CD14-positive monocyte (primary cell): Measurements from ENCODE around the gene OSCP1. TPM values are rescaled to one million over a fixed set of nuclear protein-coding genes. Genes with fewer than 3 reads are reported as not detected.
A peak's percentile ranks its signal among the peaks of the same experiment; 100 is the strongest.

Experiments
- DNase-seq, 3 donors: peaks; one replicate each; pipeline ENCODE4 v3.0.0-alpha.2; 2011 to 2022
- H2AFZ ChIP-seq: 2 replicates; pipeline ENCODE4 v1.6.0; 2012; ENCODE audit warnings: mild to moderate bottlenecking, low read depth, low read length, inconsistent platforms; ENCODE audit not compliant: insufficient read depth, poor library complexity, severe bottlenecking
- H3K27ac ChIP-seq, 2 donors: 1 replicate in 1 of 2; 2 replicates in 1 of 2; pipeline ENCODE4 v1.5.1; 2012 to 2013; ENCODE audit warnings: low read length in 2 of 2, control low read depth in 1 of 2, inconsistent platforms in 1 of 2, low read depth in 1 of 2, mild to moderate bottlenecking in 1 of 2
- H3K27me3 ChIP-seq, 2 donors: one replicate each; pipeline versions ENCODE4 v1.6.0 to v1.6.1; 2011 to 2013; ENCODE audit warnings: low read length in 2 of 2; ENCODE audit not compliant: control insufficient read depth in 2 of 2, insufficient read depth in 2 of 2
- H3K36me3 ChIP-seq, 2 donors: replicated peaks in 1 of 2; 1 replicate in 1 of 2; 2 replicates in 1 of 2; pipeline versions ENCODE4 v1.5.1 to v1.6.1; 2012 to 2013; ENCODE audit warnings: low read length in 2 of 2, control low read depth in 1 of 2, inconsistent platforms in 1 of 2, mild to moderate bottlenecking in 1 of 2; ENCODE audit not compliant: insufficient read depth in 2 of 2, control insufficient read depth in 1 of 2
- H3K4me1 ChIP-seq, 2 donors: 1 replicate in 1 of 2; 2 replicates in 1 of 2; pipeline versions ENCODE4 v1.5.1 to v1.6.1; 2012 to 2013; ENCODE audit warnings: low read length in 2 of 2, control low read depth in 1 of 2, inconsistent platforms in 1 of 2, mild to moderate bottlenecking in 1 of 2, moderate library complexity in 1 of 2; ENCODE audit not compliant: insufficient read depth in 2 of 2, control insufficient read depth in 1 of 2
- H3K4me2 ChIP-seq: replicated peaks from 2 replicates; pipeline ENCODE3; 2012; ENCODE audit warnings: low read length, moderate library complexity, mild to moderate bottlenecking; ENCODE audit not compliant: poor library complexity, severe bottlenecking; ENCODE audit errors: extremely low read depth
- H3K4me3 ChIP-seq, 3 experiments: fragments of 200-600 bp in 1 of 3; sonication (generic) in 1 of 3; replicated peaks in 1 of 3; 1 replicate in 2 of 3; 2 replicates in 1 of 3; pipeline ENCODE4 v1.5.1; 2011 to 2013; ENCODE audit warnings: low read length in 3 of 3, mild to moderate bottlenecking in 3 of 3, control low read depth in 2 of 3, low read depth in 2 of 3, inconsistent platforms in 1 of 3, moderate library complexity in 1 of 3
- H3K79me2 ChIP-seq: 2 replicates; pipeline ENCODE4 v1.6.0; 2012; ENCODE audit warnings: mild to moderate bottlenecking, control low read depth, inconsistent platforms, low read length, moderate library complexity; ENCODE audit not compliant: insufficient read depth
- H3K9ac ChIP-seq: 2 replicates; pipeline ENCODE4 v1.6.0; 2017; ENCODE audit warnings: low read length, mild to moderate bottlenecking; ENCODE audit not compliant: insufficient read depth, poor library complexity, severe bottlenecking
- H3K9me3 ChIP-seq, 2 donors: replicated peaks in 1 of 2; 1 replicate in 1 of 2; 2 replicates in 1 of 2; pipeline versions ENCODE4 v1.5.1 to v1.6.1; 2012 to 2013; ENCODE audit warnings: low read length in 2 of 2, control low read depth in 1 of 2; ENCODE audit not compliant: control insufficient read depth in 1 of 2, insufficient read depth in 1 of 2
- H4K20me1 ChIP-seq: 2 replicates; pipeline ENCODE4 v1.6.0; 2012; ENCODE audit warnings: mild to moderate bottlenecking, low read length, control low read depth, moderate library complexity; ENCODE audit not compliant: insufficient read depth
- H3K27ac Mint-ChIP-seq, 7 donors: one replicate each; pipeline ENCODE4 v1.8.0; 2020; ENCODE audit warnings: mild to moderate bottlenecking in 7 of 7, mixed read lengths in 7 of 7, moderate library complexity in 6 of 7, inconsistent platforms in 2 of 7
- H3K27me3 Mint-ChIP-seq, 3 donors: one replicate each; pipeline ENCODE4 v1.8.0; 2021 to 2022; ENCODE audit warnings: low read depth in 3 of 3, mild to moderate bottlenecking in 3 of 3, mixed read lengths in 3 of 3, moderate library complexity in 3 of 3, inconsistent platforms in 1 of 3
- H3K36me3 Mint-ChIP-seq, 2 donors: one replicate each; pipeline ENCODE4 v1.8.0; 2020; ENCODE audit warnings: mixed read lengths in 2 of 2, inconsistent platforms in 1 of 2, mild to moderate bottlenecking in 1 of 2
- H3K4me1 Mint-ChIP-seq: one replicate; pipeline ENCODE4 v1.8.0; 2020; ENCODE audit warnings: mild to moderate bottlenecking, mixed read lengths
- H3K4me3 Mint-ChIP-seq, 2 donors: one replicate each; pipeline ENCODE4 v1.8.0; 2020; ENCODE audit warnings: mild to moderate bottlenecking in 2 of 2, mixed read lengths in 2 of 2, moderate library complexity in 1 of 2
- H3K9me3 Mint-ChIP-seq, 7 donors: one replicate each; pipeline ENCODE4 v1.8.0; 2020 to 2022; ENCODE audit warnings: mixed read lengths in 7 of 7, mild to moderate bottlenecking in 6 of 7, moderate library complexity in 6 of 7, inconsistent platforms in 2 of 7
- WGBS: methylation state at CpG from one replicate; pipeline ENCODE4 v1.1.5; 2013; ENCODE audit warnings: missing lambda C conversion rate; ENCODE audit not compliant: insufficient coverage; 5-methylcytosine and 5-hydroxymethylcytosine counted together
- intact Hi-C, 2 donors: fragments of 100-400 bp; cut with micrococcal nuclease; formaldehyde crosslinking; loops; one replicate each; pipeline versions ENCODE4 v1.15.0 to v1.15.1; 2023
- polyA plus RNA-seq, 3 donors: library from polyadenylated mRNA; depleted of rRNA in 1 of 3; unstranded in 2 of 3; stranded (reverse) in 1 of 3; fragments of 300-500 nt in 2 of 3; fragments of >200 nt in 1 of 3; fragmentation: Illumina TruSeq in 2 of 3; gene quantifications; 1 replicate in 2 of 3; 2 replicates in 1 of 3; pipeline ENCODE4 v1.2.3, GENCODE V29; 2012 to 2021
- TF ChIP-seq, protein P1 (sequence below): fragments of 200-600 bp; IDR thresholded peaks from one replicate; pipeline ENCODE4 v1.8.0; 2022; ENCODE audit warnings: antibody characterized with exemption, mild to moderate bottlenecking

Gene OSCP1
- polyA plus RNA-seq, 3 donors, result 0.12 to 0.82 TPM; not detected in 1

DNA sequence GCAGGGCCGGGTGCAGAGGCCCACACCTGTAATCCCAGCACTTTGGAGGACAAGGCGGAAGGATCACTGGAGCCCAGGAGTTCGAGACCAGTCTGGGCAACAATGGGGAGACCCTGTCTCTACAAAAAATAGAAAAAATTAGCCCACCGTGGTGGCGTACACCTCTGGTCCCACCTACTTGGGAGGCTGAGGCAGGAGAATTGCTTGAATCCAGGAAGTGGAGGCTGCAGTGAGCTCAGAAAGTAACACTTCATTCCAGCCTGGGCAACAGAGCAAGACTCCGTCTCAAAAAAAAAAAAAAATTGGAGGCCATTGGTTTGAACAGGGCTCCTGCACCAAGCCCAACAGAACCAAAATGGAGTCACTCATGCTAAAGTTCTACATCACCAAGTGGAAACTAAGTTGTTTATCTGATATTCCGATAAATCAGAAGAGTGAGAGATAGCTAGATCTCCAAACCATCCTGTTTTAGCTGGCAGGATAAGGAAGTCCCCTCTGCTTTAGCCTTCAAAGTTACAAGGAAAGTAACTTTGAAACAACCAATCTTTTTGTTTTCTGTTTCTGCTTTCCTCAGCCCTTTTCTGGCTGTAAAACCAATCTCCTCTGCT lies 51.8 kb downstream of the OSCP1 start:
- WGBS, result 94% methylated on average over 3 of the region's 7 CpGs
- no peaks in the 10 kb centered on the region for H3K27me3 ChIP-seq
- H4K20me1 ChIP-seq, result peaks cover 8% of the 10 kb centered on the region
- DNase-seq, result no peak
- peak overlapping the region in 1 of 3 experiments; percentile 87 for H3K4me3 ChIP-seq
- H3K9ac ChIP-seq, result peak overlapping the region; percentile 89
- intact Hi-C loops, result no loop called here
- Mint-ChIP-seq H3K9me3 (peaks cover 0 to 8% (median 2%) of the 10 kb centered on the region in 7 donors), H3K4me3 (no peak overlapping the region), H3K36me3 (peaks cover 13 to 28% of the 10 kb centered on the region in 2 donors), H3K27me3 (peaks cover 0 to 8% (median 0%) of the 10 kb centered on the region in 3 donors), H3K4me1 (peaks cover 39% of the 10 kb centered on the region), H3K27ac (peak overlapping the region; percentile 96 to 99 (median 98))
- peak overlapping the region; percentile 97 for H3K4me2 ChIP-seq
- H3K27ac ChIP-seq, result peak overlapping the region in 1 of 2 donors; percentile 94
- H3K9me3 ChIP-seq, result no peaks in the 10 kb centered on the region
- peaks cover 33 to 45% of the 10 kb centered on the region in 2 donors for H3K4me1 ChIP-seq
- H2AFZ ChIP-seq, result peak overlapping the region; percentile 72
- TF ChIP-seq, protein P1, sequence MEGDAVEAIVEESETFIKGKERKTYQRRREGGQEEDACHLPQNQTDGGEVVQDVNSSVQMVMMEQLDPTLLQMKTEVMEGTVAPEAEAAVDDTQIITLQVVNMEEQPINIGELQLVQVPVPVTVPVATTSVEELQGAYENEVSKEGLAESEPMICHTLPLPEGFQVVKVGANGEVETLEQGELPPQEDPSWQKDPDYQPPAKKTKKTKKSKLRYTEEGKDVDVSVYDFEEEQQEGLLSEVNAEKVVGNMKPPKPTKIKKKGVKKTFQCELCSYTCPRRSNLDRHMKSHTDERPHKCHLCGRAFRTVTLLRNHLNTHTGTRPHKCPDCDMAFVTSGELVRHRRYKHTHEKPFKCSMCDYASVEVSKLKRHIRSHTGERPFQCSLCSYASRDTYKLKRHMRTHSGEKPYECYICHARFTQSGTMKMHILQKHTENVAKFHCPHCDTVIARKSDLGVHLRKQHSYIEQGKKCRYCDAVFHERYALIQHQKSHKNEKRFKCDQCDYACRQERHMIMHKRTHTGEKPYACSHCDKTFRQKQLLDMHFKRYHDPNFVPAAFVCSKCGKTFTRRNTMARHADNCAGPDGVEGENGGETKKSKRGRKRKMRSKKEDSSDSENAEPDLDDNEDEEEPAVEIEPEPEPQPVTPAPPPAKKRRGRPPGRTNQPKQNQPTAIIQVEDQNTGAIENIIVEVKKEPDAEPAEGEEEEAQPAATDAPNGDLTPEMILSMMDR, result no peak
- peaks cover 50% of the 10 kb centered on the region for H3K79me2 ChIP-seq
- peaks cover 9 to 16% of the 10 kb centered on the region in 2 donors for H3K36me3 ChIP-seq

DNA sequence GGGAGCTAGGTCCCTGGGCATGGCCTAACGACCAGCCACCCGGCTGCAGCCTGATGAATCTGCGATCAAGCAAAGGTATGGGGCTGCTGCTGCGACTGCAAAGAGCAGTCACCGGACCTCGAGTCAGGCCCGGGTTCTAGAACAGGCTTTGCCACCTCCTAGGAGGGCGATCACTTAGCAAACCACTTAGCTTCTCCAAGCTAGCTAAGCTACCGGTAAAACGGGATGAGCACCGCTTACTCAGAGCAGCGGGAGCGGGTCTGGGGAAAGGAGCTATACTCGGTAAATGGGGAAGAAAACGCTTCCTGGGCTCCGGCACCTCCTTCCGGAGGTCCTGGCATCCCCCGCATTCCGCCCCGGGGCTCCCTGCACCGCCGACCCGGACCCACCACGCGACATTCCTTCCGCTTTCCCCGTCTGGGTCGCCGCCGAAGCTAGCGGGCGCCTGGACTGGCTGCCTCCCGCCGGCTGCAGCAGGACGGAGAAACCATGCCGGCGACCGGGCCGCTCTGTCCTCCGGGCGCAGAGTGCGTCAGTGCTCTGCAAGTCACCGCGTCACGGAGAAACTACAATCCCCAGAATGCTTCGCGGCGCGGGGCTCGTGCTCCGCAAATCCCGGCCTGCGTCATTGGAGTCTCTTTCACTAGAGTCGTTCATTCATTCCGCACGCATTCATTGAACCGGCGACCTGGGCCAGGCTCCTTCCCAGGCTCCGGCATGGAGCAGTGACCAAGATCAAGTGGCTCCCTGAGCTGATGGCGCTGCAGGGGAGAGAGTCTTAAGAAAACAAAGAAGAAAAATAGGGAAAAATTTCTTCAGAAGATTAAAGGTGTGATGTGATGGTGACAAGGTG lies 52.6 kb downstream of the OSCP1 start, which contains the start of gene LSM10:
Gene LSM10 (minus strand): TSS at position 531 of the 853 bp plus-strand sequence. CDS start 3,779 bp downstream, outside the sequence.
- Histone ChIP-seq H3K36me3 (peaks cover 17 to 25% of the 10 kb centered on the region in 2 donors), H3K9ac (peak within 1 kb of the TSS; percentile 89), H3K4me3 (peak within 1 kb of the TSS; percentile 84 to 87 (median 85)), H3K27ac (peak within 1 kb of the TSS; percentile 81 to 94), H4K20me1 (peaks cover 12% of the 10 kb centered on the region), H3K27me3 (no peaks in the 10 kb centered on the region), H3K4me1 (peaks cover 33 to 45% of the 10 kb centered on the region in 2 donors), H2AFZ (peak within 1 kb of the TSS; percentile 72), H3K79me2 (peaks cover 59% of the 10 kb centered on the region), H3K9me3 (no peaks in the 10 kb centered on the region), H3K4me2 (peak within 1 kb of the TSS; percentile 97)
- Mint-ChIP-seq H3K9me3 (peaks cover 0 to 8% (median 2%) of the 10 kb centered on the region in 7 donors), H3K4me3 (peak within 1 kb of the TSS; percentile 96 to 98), H3K27me3 (peaks cover 0 to 8% (median 0%) of the 10 kb centered on the region in 3 donors), H3K27ac (peak within 1 kb of the TSS; percentile 96 to 99 (median 98)), H3K36me3 (peaks cover 21 to 37% of the 10 kb centered on the region in 2 donors), H3K4me1 (peaks cover 42% of the 10 kb centered on the region)
- TF ChIP-seq, protein P1, result no peak
- intact Hi-C loops, result loop anchor here in 1 of 2 donors (1.0 kb wide), 1 partner anchor 11 kb away; no protein-coding TSS in a partner anchor
- peak; percentile 93 to 96 (median 93) for DNase-seq
- whole genome bisulfite sequencing, result 0% methylated on average over 55 of the region's 60 CpGs
